DOHH2 (cell line): ENCODE data around the gene L3MBTL4.

Source experiments
- CTCF ChIP-seq: fragments of 200-600 bp; sonication (generic); IDR thresholded peaks from one replicate; pipeline ENCODE4 v1.5.1; 2014; ENCODE audit warnings: antibody characterized with exemption, mild to moderate bottlenecking, low read depth, low read length; ENCODE audit not compliant: poor library complexity, severe bottlenecking
- EZH2phosphoT487 ChIP-seq: fragments of 200-600 bp; sonication (generic); IDR thresholded peaks from 2 replicates; pipeline ENCODE4 v1.6.1; 2017; ENCODE audit warnings: borderline replicate concordance, mild to moderate bottlenecking, antibody characterized with exemption, low read length, moderate library complexity, mixed read lengths

- no peak for TF ChIP-seq CTCF
- TF ChIP-seq EZH2phosphoT487 = no peak
Measured at GRCh38 chr18:6052449-6052913, 362.2 kb downstream of the L3MBTL4 start.
